WI38 (cell line): ENCODE data around the gene HPD.

ENCODE experiments used
- H3K4me3 ChIP-seq: 2 replicates; pipeline ENCODE4 v1.5.1; 2011; ENCODE audit warnings: low read depth, mild to moderate bottlenecking, control low read depth, low read length
- CTCF ChIP-seq: IDR thresholded peaks from 2 replicates; pipeline ENCODE4 v1.5.1; 2012; ENCODE audit warnings: low read depth, mild to moderate bottlenecking, control low read depth, low read length

Gene HPD

GRCh38 chr12:121812921-121813896, 45.5 kb downstream of the HPD start:
- TF ChIP-seq CTCF: no peak
- H3K4me3 ChIP-seq: peak overlapping the region; percentile 65

GRCh38 chr12:121812320-121812871, 46.3 kb downstream of the HPD start:
- no peak for TF ChIP-seq CTCF
- H3K4me3 ChIP-seq: peak overlapping the region; percentile 65

GRCh38 chr12:121811434-121812319, 47.0 kb downstream of the HPD start:
- TF ChIP-seq CTCF: peak; percentile 90
- peak overlapping the region; percentile 65 for H3K4me3 ChIP-seq

DNA sequence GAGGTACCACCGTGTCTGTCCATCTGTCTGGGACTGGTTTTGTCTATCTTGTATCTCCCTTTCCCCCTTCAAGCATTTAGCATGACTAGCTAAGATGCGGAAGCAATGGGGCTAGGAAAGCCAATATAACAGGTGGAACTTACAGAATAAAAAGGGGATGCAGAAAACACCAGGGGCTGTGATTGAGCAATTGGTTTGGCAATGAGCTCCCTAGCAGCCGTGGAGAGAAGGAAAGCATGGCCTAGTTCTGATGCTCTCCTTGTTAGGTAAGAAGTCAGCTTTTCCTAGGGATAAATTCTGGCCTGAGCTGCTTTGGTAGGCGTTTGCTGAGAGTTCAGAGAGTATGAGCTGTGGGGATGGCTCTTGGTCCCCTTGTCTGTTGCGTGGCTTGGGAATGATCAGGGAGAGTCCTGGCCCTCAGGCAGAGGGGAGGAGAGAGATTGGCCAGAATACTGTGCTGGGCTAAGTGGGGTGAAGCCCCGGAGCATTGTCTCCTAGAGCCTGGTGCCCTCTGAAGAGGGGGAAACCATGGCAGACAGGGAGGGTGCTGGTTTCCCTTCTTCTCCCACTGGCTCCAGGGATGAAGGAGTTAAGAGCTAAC, 47.7 kb downstream of the HPD start:
- no peak for TF ChIP-seq CTCF
- peak overlapping the region; percentile 65 for H3K4me3 ChIP-seq

DNA sequence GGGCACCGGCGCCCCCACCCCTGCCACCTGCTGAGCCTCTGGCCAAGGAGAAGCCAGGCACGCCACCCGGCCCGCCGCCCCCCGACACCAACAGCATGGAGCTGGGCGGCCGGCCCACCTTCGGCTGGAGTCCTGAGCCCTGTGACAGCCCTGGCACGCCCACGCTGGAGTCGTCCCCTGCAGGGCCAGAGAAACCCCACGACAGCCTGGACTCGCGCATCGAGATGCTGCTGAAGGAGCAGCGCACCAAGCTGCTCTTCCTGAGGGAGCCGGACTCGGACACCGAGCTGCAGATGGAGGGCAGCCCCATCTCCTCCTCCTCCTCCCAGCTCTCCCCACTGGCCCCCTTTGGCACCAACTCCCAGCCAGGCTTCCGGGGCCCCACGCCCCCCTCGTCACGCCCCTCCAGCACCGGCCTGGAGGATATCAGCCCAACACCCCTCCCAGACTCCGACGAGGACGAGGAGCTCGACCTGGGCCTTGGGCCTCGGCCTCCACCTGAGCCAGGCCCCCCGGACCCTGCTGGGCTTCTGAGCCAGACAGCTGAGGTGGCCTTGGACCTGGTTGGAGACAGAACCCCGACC, 48.3 kb downstream of the HPD start:
- no peak for TF ChIP-seq CTCF
- H3K4me3 ChIP-seq: no peak overlapping the region

DNA sequence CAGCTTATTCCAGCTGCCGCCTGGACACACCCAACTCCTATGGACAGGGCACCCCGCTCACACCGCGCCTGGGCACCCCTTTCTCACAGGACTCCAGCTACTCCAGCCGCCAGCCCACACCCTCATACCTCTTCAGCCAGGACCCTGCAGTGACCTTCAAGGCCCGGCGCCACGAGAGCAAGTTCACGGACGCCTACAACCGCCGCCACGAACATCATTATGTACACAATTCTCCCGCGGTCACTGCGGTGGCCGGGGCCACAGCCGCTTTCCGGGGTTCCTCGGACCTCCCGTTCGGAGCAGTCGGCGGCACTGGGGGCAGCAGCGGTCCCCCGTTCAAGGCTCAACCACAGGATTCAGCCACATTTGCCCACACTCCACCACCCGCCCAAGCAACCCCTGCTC, 48.9 kb downstream of the HPD start:
- no peak overlapping the region for H3K4me3 ChIP-seq
- TF ChIP-seq CTCF: no peak
